ENCODE data around the gene STAG2. TPM values are rescaled to one million over a fixed set of nuclear protein-coding genes. Genes with fewer than 3 reads are reported as not detected.

The STAG2 gene
- total RNA-seq, 1 experiment from 2014 or later, result 98.4 TPM

DNA sequence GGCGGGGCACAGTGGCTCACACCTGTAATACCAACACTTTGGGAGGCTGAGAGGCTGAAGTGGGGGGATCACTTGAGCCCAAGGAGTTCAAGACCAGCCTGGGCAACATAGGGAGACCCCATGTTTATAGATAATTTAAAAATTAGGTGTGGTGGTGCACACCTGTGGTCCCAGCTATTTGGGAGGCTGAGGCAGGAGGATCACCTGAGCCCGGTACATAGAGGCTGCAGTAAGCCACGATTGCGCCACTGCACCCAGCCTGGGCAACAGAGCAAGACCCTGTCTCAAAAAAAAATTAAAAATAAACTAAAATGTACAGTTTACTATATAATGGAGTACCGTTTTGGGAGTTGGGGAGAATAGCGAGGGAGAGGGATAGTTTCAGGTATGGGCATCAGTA, 4.2 kb downstream of the STAG2 start:
- no peak overlapping the region for H3K4me3 ChIP-seq (ENCODE audit: low read length)
- H3K36me3 ChIP-seq (ENCODE audit: insufficient read depth, low read length), result no peaks in the 10 kb centered on the region
- peaks cover 12% of the 10 kb centered on the region for H3K4me1 ChIP-seq (ENCODE audit: low read length)
- H3K9ac ChIP-seq (ENCODE audit: low read length), result no peak overlapping the region
- H3K79me2 ChIP-seq (ENCODE audit: low read length), result peaks cover 81% of the 10 kb centered on the region
- H3K9me2 ChIP-seq (replicated peaks; ENCODE audit: insufficient read depth, low read length), result no peaks in the 10 kb centered on the region
- DNase-seq, result no peak
- H3K9me3 ChIP-seq (ENCODE audit: low read length), result no peaks in the 10 kb centered on the region
- no peak overlapping the region for H3K4me2 ChIP-seq (ENCODE audit: low read depth, low read length, poor library complexity, severe bottlenecking)
- H2AFZ ChIP-seq (ENCODE audit: low read length), result no peak overlapping the region
- H4K20me1 ChIP-seq (ENCODE audit: insufficient read depth, low read depth, low read length), result peaks cover 5% of the 10 kb centered on the region; the same call in 1 of the 2 replicates
- H3K27ac ChIP-seq (ENCODE audit: low read length), result no peak overlapping the region
- H3K27me3 ChIP-seq (ENCODE audit: low read length), result no peaks in the 10 kb centered on the region

DNA sequence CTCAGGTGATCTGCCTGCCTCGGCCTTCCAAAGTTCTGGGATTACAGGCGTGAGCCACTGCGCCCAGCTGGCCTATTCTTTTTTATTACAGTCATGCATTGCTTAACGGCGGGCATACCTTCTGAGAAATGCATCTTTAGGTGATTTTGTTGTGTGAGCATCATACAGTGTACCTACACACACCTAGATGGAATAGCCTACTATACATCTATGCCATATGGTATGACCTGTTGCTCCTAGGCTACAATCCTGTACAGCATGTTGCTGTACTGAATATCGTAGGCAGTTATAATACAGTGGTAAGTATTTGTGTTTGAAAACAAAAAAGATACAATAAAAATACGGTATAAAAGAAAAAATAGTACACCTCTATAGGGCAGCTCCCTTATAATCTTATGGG, 6.0 kb downstream of the STAG2 start:
- H2AFZ ChIP-seq (ENCODE audit: low read length), result no peak overlapping the region
- H3K9me2 ChIP-seq (replicated peaks; ENCODE audit: insufficient read depth, low read length), result no peaks in the 10 kb centered on the region
- no peak overlapping the region for H3K9ac ChIP-seq (ENCODE audit: low read length)
- H3K9me3 ChIP-seq (ENCODE audit: low read length), result no peaks in the 10 kb centered on the region
- H3K4me2 ChIP-seq (ENCODE audit: low read depth, low read length, poor library complexity, severe bottlenecking), result no peak overlapping the region
- no peak for DNase-seq
- peaks cover 93% of the 10 kb centered on the region for H3K79me2 ChIP-seq (ENCODE audit: low read length)
- no peaks in the 10 kb centered on the region for H3K27me3 ChIP-seq (ENCODE audit: low read length)
- H3K4me1 ChIP-seq (ENCODE audit: low read length), result peaks cover 12% of the 10 kb centered on the region
- no peaks in the 10 kb centered on the region for H3K36me3 ChIP-seq (ENCODE audit: insufficient read depth, low read length)
- H3K27ac ChIP-seq (ENCODE audit: low read length), result no peak overlapping the region
- H3K4me3 ChIP-seq (ENCODE audit: low read length), result no peak overlapping the region
- peaks cover 5% of the 10 kb centered on the region; the same call in 1 of the 2 replicates for H4K20me1 ChIP-seq (ENCODE audit: insufficient read depth, low read depth, low read length)

DNA sequence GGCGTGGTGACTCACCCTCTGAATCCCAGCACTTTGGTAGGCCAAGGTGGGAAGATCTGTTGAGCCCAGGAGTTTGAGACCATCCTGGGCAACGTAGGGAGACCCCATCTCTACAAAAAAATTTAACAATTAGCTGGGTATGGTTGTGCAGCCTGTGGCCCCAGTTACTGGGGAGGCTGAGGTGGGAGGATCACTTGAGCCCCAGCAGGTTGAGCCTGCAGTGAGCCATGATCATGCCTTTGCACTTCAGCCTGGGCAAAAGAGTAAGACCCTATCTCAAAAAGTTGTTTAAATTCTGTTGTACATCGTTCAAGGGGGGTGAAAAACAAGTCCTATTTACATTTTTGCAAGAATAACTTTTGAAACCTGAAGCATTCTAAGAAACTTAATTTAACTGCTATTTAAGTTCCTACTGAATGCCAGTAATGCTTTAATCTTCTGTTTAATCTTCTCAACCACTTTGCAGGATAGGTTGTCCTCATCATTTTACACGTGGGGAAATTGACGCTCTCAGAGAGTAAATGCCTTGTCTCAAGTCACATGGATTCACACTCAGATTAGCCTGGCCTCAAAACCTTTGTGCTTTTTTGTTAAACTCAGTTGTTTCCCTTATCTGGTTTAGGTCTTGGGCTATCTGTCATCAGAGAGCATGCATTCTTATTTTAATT, 7.0 kb downstream of the STAG2 start:
- Histone ChIP-seq H3K9me3 (ENCODE audit: low read length) (no peaks in the 10 kb centered on the region), H3K4me1 (ENCODE audit: low read length) (peaks cover 12% of the 10 kb centered on the region), H2AFZ (ENCODE audit: low read length) (no peak overlapping the region), H3K4me2 (ENCODE audit: low read depth, low read length, poor library complexity, severe bottlenecking) (no peak overlapping the region), H3K27ac (ENCODE audit: low read length) (no peak overlapping the region), H3K4me3 (ENCODE audit: low read length) (no peak overlapping the region), H3K9ac (ENCODE audit: low read length) (no peak overlapping the region), H3K79me2 (ENCODE audit: low read length) (peaks cover 96% of the 10 kb centered on the region), H3K27me3 (ENCODE audit: low read length) (no peaks in the 10 kb centered on the region), H3K9me2 (replicated peaks; ENCODE audit: insufficient read depth, low read length) (no peaks in the 10 kb centered on the region), H3K36me3 (ENCODE audit: insufficient read depth, low read length) (no peaks in the 10 kb centered on the region), H4K20me1 (ENCODE audit: insufficient read depth, low read depth, low read length) (peaks cover 5% of the 10 kb centered on the region; the same call in 1 of the 2 replicates)
- DNase-seq, result no peak

- H3K9ac ChIP-seq (ENCODE audit: low read length), result no peak overlapping the region
- H3K4me1 ChIP-seq (ENCODE audit: low read length), result peaks cover 23% of the 10 kb centered on the region
- no peak overlapping the region for H3K27ac ChIP-seq (ENCODE audit: low read length)
- H3K9me2 ChIP-seq (replicated peaks; ENCODE audit: insufficient read depth, low read length), result no peaks in the 10 kb centered on the region
- no peaks in the 10 kb centered on the region for H3K9me3 ChIP-seq (ENCODE audit: low read length)
- no peak overlapping the region for H2AFZ ChIP-seq (ENCODE audit: low read length)
- peaks cover 95% of the 10 kb centered on the region for H3K79me2 ChIP-seq (ENCODE audit: low read length)
- H3K27me3 ChIP-seq (ENCODE audit: low read length), result no peaks in the 10 kb centered on the region
- H4K20me1 ChIP-seq (ENCODE audit: insufficient read depth, low read depth, low read length), result no peaks in the 10 kb centered on the region
- H3K4me3 ChIP-seq (ENCODE audit: low read length), result no peak overlapping the region
- H3K4me2 ChIP-seq (ENCODE audit: low read depth, low read length, poor library complexity, severe bottlenecking), result no peak overlapping the region
- H3K36me3 ChIP-seq (ENCODE audit: insufficient read depth, low read length), result no peaks in the 10 kb centered on the region
- DNase-seq, result no peak
Measured at GRCh38 chrX:123971982-123972381, 10.5 kb downstream of the STAG2 start.

DNA sequence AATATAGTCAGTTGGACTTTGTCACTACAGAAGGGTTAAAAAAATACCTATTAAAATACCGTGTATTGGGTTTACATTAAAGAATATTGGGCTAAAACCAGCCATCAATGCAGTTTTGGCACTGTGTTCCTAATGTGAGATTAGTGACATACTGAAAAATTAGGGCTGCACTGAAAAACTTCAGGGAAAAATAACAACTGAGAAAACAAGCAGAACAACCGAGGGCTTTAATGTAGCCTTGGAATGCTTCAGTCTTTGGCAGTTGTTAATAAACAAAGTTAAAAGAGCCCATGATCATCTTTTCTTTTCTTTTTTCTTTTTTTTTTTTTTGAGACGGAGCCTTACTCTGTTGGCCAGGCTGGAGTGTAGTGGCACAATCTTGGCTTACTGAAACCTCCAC, 12.4 kb downstream of the STAG2 start:
- Histone ChIP-seq H3K9me3 (ENCODE audit: low read length) (no peaks in the 10 kb centered on the region), H4K20me1 (ENCODE audit: insufficient read depth, low read depth, low read length) (no peaks in the 10 kb centered on the region), H3K27me3 (ENCODE audit: low read length) (no peaks in the 10 kb centered on the region), H3K79me2 (ENCODE audit: low read length) (peaks cover 95% of the 10 kb centered on the region), H3K36me3 (ENCODE audit: insufficient read depth, low read length) (no peaks in the 10 kb centered on the region), H3K4me3 (ENCODE audit: low read length) (no peak overlapping the region), H2AFZ (ENCODE audit: low read length) (no peak overlapping the region), H3K9ac (ENCODE audit: low read length) (no peak overlapping the region), H3K4me2 (ENCODE audit: low read depth, low read length, poor library complexity, severe bottlenecking) (no peak overlapping the region), H3K27ac (ENCODE audit: low read length) (no peak overlapping the region), H3K4me1 (ENCODE audit: low read length) (peaks cover 33% of the 10 kb centered on the region), H3K9me2 (replicated peaks; ENCODE audit: insufficient read depth, low read length) (no peaks in the 10 kb centered on the region)
- no peak for DNase-seq

DNA sequence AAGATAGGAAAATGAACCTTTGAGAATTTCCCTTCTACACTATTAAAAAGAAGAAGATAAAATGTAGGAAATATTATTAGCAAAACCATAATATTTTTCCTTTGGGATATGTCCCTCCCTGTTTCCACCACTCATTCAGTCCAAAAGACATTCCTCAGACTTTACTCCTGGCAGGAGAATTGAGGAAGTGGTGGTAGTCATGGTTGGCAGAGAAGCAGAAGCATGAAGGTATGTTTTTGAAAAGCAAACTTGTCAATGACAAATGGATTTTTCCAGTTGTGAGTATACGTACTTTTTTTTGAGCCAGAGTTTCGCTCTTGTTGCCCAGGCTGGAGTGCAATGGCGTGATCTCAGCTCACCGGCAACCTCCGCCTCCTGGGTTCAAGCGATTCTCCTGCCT, 13.7 kb downstream of the STAG2 start:
- H3K9ac ChIP-seq (ENCODE audit: low read length), result no peak overlapping the region
- H3K4me1 ChIP-seq (ENCODE audit: low read length), result peaks cover 46% of the 10 kb centered on the region
- H4K20me1 ChIP-seq (ENCODE audit: insufficient read depth, low read depth, low read length), result no peaks in the 10 kb centered on the region
- no peak overlapping the region for H3K4me2 ChIP-seq (ENCODE audit: low read depth, low read length, poor library complexity, severe bottlenecking)
- H3K9me3 ChIP-seq (ENCODE audit: low read length), result no peaks in the 10 kb centered on the region
- peaks cover 96% of the 10 kb centered on the region for H3K79me2 ChIP-seq (ENCODE audit: low read length)
- DNase-seq, result no peak
- no peaks in the 10 kb centered on the region for H3K9me2 ChIP-seq (replicated peaks; ENCODE audit: insufficient read depth, low read length)
- no peak overlapping the region for H2AFZ ChIP-seq (ENCODE audit: low read length)
- no peaks in the 10 kb centered on the region for H3K36me3 ChIP-seq (ENCODE audit: insufficient read depth, low read length)
- no peak overlapping the region for H3K4me3 ChIP-seq (ENCODE audit: low read length)
- no peaks in the 10 kb centered on the region for H3K27me3 ChIP-seq (ENCODE audit: low read length)
- H3K27ac ChIP-seq (ENCODE audit: low read length), result no peak overlapping the region

DNA sequence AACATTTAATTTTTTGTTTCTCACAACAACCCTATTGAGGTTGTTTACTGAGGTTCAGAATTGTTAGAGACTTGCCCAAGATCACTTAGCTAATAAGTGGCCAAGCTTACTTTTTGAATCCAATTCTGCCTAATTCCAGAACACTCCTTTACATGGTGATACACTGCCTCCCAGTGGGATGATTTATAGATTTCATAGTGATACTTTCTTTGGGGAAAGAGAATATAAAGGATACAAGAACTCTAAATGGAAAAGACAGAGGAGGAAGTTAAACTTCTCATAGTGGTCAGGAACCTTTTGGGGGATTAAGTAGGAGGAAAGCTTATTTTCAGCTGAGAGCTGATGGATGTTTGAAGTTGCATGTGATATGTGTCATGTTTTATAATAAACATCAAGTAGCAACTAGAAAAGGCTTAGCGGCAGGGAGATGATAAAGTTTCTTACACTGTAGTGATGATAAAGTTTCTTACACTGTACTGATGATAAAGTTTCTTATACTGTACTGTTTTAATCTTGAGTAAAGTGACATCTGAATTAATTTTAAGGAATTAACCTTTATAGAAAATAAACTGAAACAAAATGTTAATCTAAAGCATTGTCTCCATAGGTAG, 15.3 kb downstream of the STAG2 start:
- H4K20me1 ChIP-seq (ENCODE audit: insufficient read depth, low read depth, low read length), result no peaks in the 10 kb centered on the region
- H3K4me2 ChIP-seq (ENCODE audit: low read depth, low read length, poor library complexity, severe bottlenecking), result no peak overlapping the region
- no peaks in the 10 kb centered on the region for H3K9me2 ChIP-seq (replicated peaks; ENCODE audit: insufficient read depth, low read length)
- H3K79me2 ChIP-seq (ENCODE audit: low read length), result peaks cover 96% of the 10 kb centered on the region
- peak overlapping the region; percentile 23; the same call in 1 of the 2 replicates for H3K27ac ChIP-seq (ENCODE audit: low read length)
- H3K4me3 ChIP-seq (ENCODE audit: low read length), result no peak overlapping the region
- no peaks in the 10 kb centered on the region for H3K27me3 ChIP-seq (ENCODE audit: low read length)
- H3K9me3 ChIP-seq (ENCODE audit: low read length), result no peaks in the 10 kb centered on the region
- no peak overlapping the region for H2AFZ ChIP-seq (ENCODE audit: low read length)
- H3K36me3 ChIP-seq (ENCODE audit: insufficient read depth, low read length), result no peaks in the 10 kb centered on the region
- H3K4me1 ChIP-seq (ENCODE audit: low read length), result peaks cover 62% of the 10 kb centered on the region
- peak; percentile 46 for DNase-seq
- H3K9ac ChIP-seq (ENCODE audit: low read length), result no peak overlapping the region

DNA sequence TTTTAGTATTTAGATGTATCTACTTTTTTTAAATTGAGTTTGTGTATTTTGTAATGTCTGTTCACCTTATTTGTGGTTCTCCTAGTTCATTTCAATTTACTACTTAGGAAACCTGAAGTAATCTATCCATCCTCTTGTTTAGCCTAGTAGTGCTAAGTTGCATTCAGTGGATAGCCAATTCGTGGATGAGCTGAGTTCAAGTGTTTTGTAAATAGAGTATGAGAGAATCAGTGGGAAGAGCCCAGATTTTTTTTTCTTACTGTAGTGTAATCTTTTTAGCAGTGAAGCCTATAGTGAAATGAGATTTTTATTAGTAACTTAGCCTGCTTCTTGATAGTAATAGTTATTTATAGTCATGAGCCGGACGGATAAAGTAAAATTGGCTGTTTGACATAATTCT, 21.7 kb downstream of the STAG2 start:
- Histone ChIP-seq H3K36me3 (ENCODE audit: insufficient read depth, low read length) (no peaks in the 10 kb centered on the region), H2AFZ (ENCODE audit: low read length) (no peak overlapping the region), H4K20me1 (ENCODE audit: insufficient read depth, low read depth, low read length) (no peaks in the 10 kb centered on the region), H3K4me1 (ENCODE audit: low read length) (peaks cover 50% of the 10 kb centered on the region), H3K4me2 (ENCODE audit: low read depth, low read length, poor library complexity, severe bottlenecking) (no peak overlapping the region), H3K9ac (ENCODE audit: low read length) (no peak overlapping the region), H3K27ac (ENCODE audit: low read length) (peak overlapping the region; percentile 49), H3K4me3 (ENCODE audit: low read length) (no peak overlapping the region), H3K9me2 (replicated peaks; ENCODE audit: insufficient read depth, low read length) (no peaks in the 10 kb centered on the region), H3K27me3 (ENCODE audit: low read length) (no peaks in the 10 kb centered on the region), H3K9me3 (ENCODE audit: low read length) (no peaks in the 10 kb centered on the region), H3K79me2 (ENCODE audit: low read length) (peaks cover 96% of the 10 kb centered on the region)
- no peak for DNase-seq

Data from Karpas-422 (cell line).